ENCODE results near the gene NPL. TPM values are rescaled to one million over a fixed set of nuclear protein-coding genes. Genes with fewer than 3 reads are reported as not detected.

The NPL gene
- total RNA-seq, 1 donor from 2014 or later, result 2.4 TPM

- no peak for TF ChIP-seq CTCF (IDR thresholded peaks at IDR 0.05; ENCODE audit: insufficient read depth, low read length, severe bottlenecking)
- Histone ChIP-seq H3K4me3 (ENCODE audit: low read depth, low read length) (peak within 1 kb of the TSS; percentile 85), H3K36me3 (ENCODE audit: control insufficient read depth, insufficient read depth, low read length) (peaks cover 2% of the 10 kb centered on the region), H3K27me3 (ENCODE audit: control insufficient read depth, insufficient read depth, low read length) (no peaks in the 10 kb centered on the region)
- FAIRE-seq (no peak), DNase-seq (ENCODE audit: low read depth) (peak; percentile 73)
These were observed 49.9 kb downstream of the NPL start, which contains the start of gene DHX9 for GRCh38 chr1:182839209-182840066. Gene DHX9 (plus strand): TSS chr1:182839347. CDS start chr1:182842567, 3,220 bp downstream.

GRCh38 chr1:182841368-182841988, 51.9 kb downstream of the NPL start:
- TF ChIP-seq CTCF (IDR thresholded peaks at IDR 0.05; ENCODE audit: insufficient read depth, low read length, severe bottlenecking), result no peak
- DNase-seq (ENCODE audit: low read depth), result peak; percentile 24

GRCh38 chr1:182842265-182842664, 52.7 kb downstream of the NPL start:
- H3K4me3 ChIP-seq (ENCODE audit: low read depth, low read length), result no peak overlapping the region
- peaks cover 5% of the 10 kb centered on the region for H3K36me3 ChIP-seq (ENCODE audit: control insufficient read depth, insufficient read depth, low read length)
- TF ChIP-seq CTCF (IDR thresholded peaks at IDR 0.05; ENCODE audit: insufficient read depth, low read length, severe bottlenecking), result no peak
- H3K27me3 ChIP-seq (ENCODE audit: control insufficient read depth, insufficient read depth, low read length), result no peaks in the 10 kb centered on the region
- no peak for FAIRE-seq
- DNase-seq (ENCODE audit: low read depth), result no peak

More at GRCh38 chr1:182841368-182841988, 51.9 kb downstream of the NPL start:
- Histone ChIP-seq H3K36me3 (ENCODE audit: control insufficient read depth, insufficient read depth, low read length) (peaks cover 4% of the 10 kb centered on the region), H3K27me3 (ENCODE audit: control insufficient read depth, insufficient read depth, low read length) (no peaks in the 10 kb centered on the region), H3K4me3 (ENCODE audit: low read depth, low read length) (no peak overlapping the region)
- FAIRE-seq, result no peak

GRCh38 chr1:182845379-182845778, 55.8 kb downstream of the NPL start:
- Histone ChIP-seq H3K4me3 (ENCODE audit: low read depth, low read length) (no peak overlapping the region), H3K36me3 (ENCODE audit: control insufficient read depth, insufficient read depth, low read length) (peaks cover 14% of the 10 kb centered on the region), H3K27me3 (ENCODE audit: control insufficient read depth, insufficient read depth, low read length) (no peaks in the 10 kb centered on the region)
- no peak for DNase-seq (ENCODE audit: low read depth)
- FAIRE-seq, result no peak
- no peak for TF ChIP-seq CTCF (IDR thresholded peaks at IDR 0.05; ENCODE audit: insufficient read depth, low read length, severe bottlenecking)

GRCh38 chr1:182845894-182846293, 56.3 kb downstream of the NPL start:
- H3K36me3 ChIP-seq (ENCODE audit: control insufficient read depth, insufficient read depth, low read length), result peaks cover 14% of the 10 kb centered on the region
- FAIRE-seq, result no peak
- H3K4me3 ChIP-seq (ENCODE audit: low read depth, low read length), result no peak overlapping the region
- no peak for DNase-seq (ENCODE audit: low read depth)
- no peak for TF ChIP-seq CTCF (IDR thresholded peaks at IDR 0.05; ENCODE audit: insufficient read depth, low read length, severe bottlenecking)
- H3K27me3 ChIP-seq (ENCODE audit: control insufficient read depth, insufficient read depth, low read length), result no peaks in the 10 kb centered on the region
